ENCODE data around the gene TCF4.

Gene TCF4

DNA sequence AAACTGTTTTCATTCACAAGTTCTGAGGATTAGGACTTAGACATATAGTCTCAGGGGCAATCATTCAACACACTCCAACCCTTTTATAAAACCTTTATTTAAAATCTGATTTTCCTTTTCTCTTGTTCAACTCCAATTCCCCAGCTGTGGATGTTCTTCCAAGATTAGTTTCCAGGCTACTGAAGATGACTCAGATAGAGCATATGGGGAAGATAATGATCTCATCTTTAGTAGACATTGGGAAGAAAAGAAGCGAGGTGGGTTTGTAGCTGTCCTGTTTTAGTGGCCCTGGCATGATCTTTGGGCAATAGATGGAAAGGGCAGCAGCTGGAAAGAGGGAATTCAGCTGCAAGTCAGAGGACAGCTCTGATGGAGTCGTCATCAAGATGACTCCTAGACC, 381.1 kb downstream of the TCF4 start:
- WGBS (ENCODE audit: extremely low coverage, insufficient coverage, insufficient read length): no CpG with 5 or more reads among the region's 2 CpGs

GRCh38 chr18:55202232-55202917, 385.6 kb downstream of the TCF4 start:
- Histone ChIP-seq H3K79me1 (ENCODE audit: low read length) (no peaks in the 10 kb centered on the region), H3K27ac (ENCODE audit: low read depth, low read length) (no peak overlapping the region), H3K4ac (ENCODE audit: low read depth, low read length) (no peak overlapping the region), H4K12ac (ENCODE audit: low read depth, low read length) (no peak overlapping the region), H4K8ac (ENCODE audit: low read depth, low read length) (no peak overlapping the region), H3K9me3 (ENCODE audit: insufficient read depth, low read depth, low read length) (no peaks in the 10 kb centered on the region), H3K14ac (ENCODE audit: low read length) (no peak overlapping the region), H3K4me1 (ENCODE audit: control insufficient read depth in 1 of 2, insufficient read depth in 2 of 2, low read length in 2 of 2) (no peaks in the 10 kb centered on the region), H4K91ac (ENCODE audit: low read depth, low read length) (no peak overlapping the region), H3K4me2 (ENCODE audit: low read length) (no peak overlapping the region), H2BK120ac (ENCODE audit: insufficient read depth, low read length, poor library complexity) (no peak overlapping the region), H3K79me2 (ENCODE audit: control insufficient read depth, insufficient read depth, low read length, poor library complexity) (no peaks in the 10 kb centered on the region), H3K36me3 (ENCODE audit: control insufficient read depth in 1 of 2, insufficient read depth in 2 of 2, low read length in 2 of 2) (no peaks in the 10 kb centered on the region), H3K18ac (ENCODE audit: low read length) (no peak overlapping the region), H3K23ac (ENCODE audit: low read length) (no peak overlapping the region), H3K9ac (ENCODE audit: low read length) (no peak overlapping the region), H2AK5ac (ENCODE audit: low read length) (no peak overlapping the region), H3K27me3 (ENCODE audit: insufficient read depth, low read length) (no peaks in the 10 kb centered on the region), H2BK5ac (ENCODE audit: low read depth, low read length, poor library complexity) (no peak overlapping the region), H3K4me3 (ENCODE audit: low read depth, low read length) (no peak overlapping the region), H2BK12ac (ENCODE audit: low read length) (no peak overlapping the region), H2AFZ (ENCODE audit: insufficient read depth, low read length, poor library complexity) (no peak overlapping the region)
- no peak for DNase-seq
- no CpG with 5 or more reads among the region's 2 CpGs for WGBS (ENCODE audit: extremely low coverage, insufficient coverage, insufficient read length)

More for the DNA sequence above, 381.1 kb downstream of the TCF4 start:
- Histone ChIP-seq H3K14ac (ENCODE audit: low read length) (no peak overlapping the region), H2BK12ac (ENCODE audit: low read length) (no peak overlapping the region), H2AFZ (ENCODE audit: insufficient read depth, low read length, poor library complexity) (no peak overlapping the region), H3K27me3 (ENCODE audit: insufficient read depth, low read length) (no peaks in the 10 kb centered on the region), H4K91ac (ENCODE audit: low read depth, low read length) (no peak overlapping the region), H3K18ac (ENCODE audit: low read length) (no peak overlapping the region), H3K36me3 (ENCODE audit: control insufficient read depth in 1 of 2, insufficient read depth in 2 of 2, low read length in 2 of 2) (no peaks in the 10 kb centered on the region), H2AK5ac (ENCODE audit: low read length) (no peak overlapping the region), H3K4ac (ENCODE audit: low read depth, low read length) (no peak overlapping the region), H4K12ac (ENCODE audit: low read depth, low read length) (no peak overlapping the region), H3K9me3 (ENCODE audit: insufficient read depth, low read depth, low read length) (no peaks in the 10 kb centered on the region), H3K23ac (ENCODE audit: low read length) (no peak overlapping the region), H3K79me1 (ENCODE audit: low read length) (no peaks in the 10 kb centered on the region), H2BK120ac (ENCODE audit: insufficient read depth, low read length, poor library complexity) (no peak overlapping the region), H2BK5ac (ENCODE audit: low read depth, low read length, poor library complexity) (no peak overlapping the region), H3K4me1 (ENCODE audit: control insufficient read depth in 1 of 2, insufficient read depth in 2 of 2, low read length in 2 of 2) (no peaks in the 10 kb centered on the region), H3K79me2 (ENCODE audit: control insufficient read depth, insufficient read depth, low read length, poor library complexity) (no peaks in the 10 kb centered on the region), H3K9ac (ENCODE audit: low read length) (no peak overlapping the region), H3K4me3 (ENCODE audit: low read depth, low read length) (no peak overlapping the region), H3K4me2 (ENCODE audit: low read length) (no peak overlapping the region), H3K27ac (ENCODE audit: low read depth, low read length) (no peak overlapping the region), H4K8ac (ENCODE audit: low read depth, low read length) (no peak overlapping the region)
- DNase-seq: no peak

DNA sequence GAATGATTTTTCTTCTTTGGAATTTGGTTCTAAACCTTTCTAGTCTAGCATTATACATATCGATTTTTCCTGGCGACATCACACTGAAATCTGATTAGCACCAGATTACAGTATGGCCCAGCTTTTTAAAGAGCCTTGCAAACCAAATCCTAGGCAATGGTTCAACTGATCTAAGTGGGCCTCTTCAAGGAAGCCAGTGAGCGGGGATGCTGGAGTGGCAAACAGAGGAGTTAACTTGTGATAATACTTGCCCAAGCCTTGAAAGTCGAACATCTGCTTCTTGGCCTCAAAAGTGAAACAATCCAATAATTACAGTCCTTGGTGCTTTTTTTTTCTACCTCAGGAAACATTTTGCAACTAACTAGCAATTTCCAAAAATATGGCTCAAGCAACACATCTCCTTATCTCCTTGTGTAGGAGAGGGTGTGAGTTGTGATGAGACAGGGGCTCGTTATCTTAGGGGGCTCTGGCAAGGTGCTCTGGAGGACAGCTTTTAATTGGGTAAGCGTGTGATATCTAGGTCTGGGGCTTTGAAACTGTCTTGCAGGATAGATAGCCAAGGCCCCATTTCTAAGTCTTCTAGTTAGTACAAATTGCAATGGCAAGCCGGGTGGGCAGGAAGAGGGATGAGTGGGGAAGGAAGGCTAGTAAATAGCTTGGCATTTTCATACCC, 388.6 kb downstream of the TCF4 start:
- Histone ChIP-seq H3K4me1 (ENCODE audit: control insufficient read depth in 1 of 2, insufficient read depth in 2 of 2, low read length in 2 of 2) (no peaks in the 10 kb centered on the region), H3K36me3 (ENCODE audit: control insufficient read depth in 1 of 2, insufficient read depth in 2 of 2, low read length in 2 of 2) (no peaks in the 10 kb centered on the region)

DNA sequence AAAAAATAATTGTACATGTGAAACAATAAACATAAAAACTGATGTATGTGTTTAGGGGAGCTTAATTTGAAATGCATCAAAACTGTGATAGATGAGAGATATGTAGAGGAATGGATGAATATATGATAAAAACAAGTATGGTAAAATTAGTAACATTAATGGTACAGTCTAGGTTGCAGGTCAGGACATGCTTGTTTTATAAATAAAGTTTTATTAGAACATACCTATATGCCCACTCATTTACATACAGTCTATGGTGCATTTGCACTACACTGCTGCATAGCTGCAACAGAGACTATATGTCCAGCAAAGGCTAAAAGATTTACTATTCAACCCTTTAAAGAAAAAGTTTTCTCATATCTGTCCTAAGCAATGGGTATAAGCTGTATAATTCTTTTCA, 392.1 kb downstream of the TCF4 start:
- Histone ChIP-seq H3K27me3 (ENCODE audit: insufficient read depth, low read length) (no peaks in the 10 kb centered on the region), H3K9me3 (ENCODE audit: insufficient read depth, low read depth, low read length) (no peaks in the 10 kb centered on the region), H3K18ac (ENCODE audit: low read length) (no peak overlapping the region), H3K23ac (ENCODE audit: low read length) (no peak overlapping the region), H3K4me3 (ENCODE audit: low read depth, low read length) (no peak overlapping the region), H2AK5ac (ENCODE audit: low read length) (no peak overlapping the region), H3K36me3 (ENCODE audit: control insufficient read depth in 1 of 2, insufficient read depth in 2 of 2, low read length in 2 of 2) (no peaks in the 10 kb centered on the region), H2BK120ac (ENCODE audit: insufficient read depth, low read length, poor library complexity) (no peak overlapping the region), H2AFZ (ENCODE audit: insufficient read depth, low read length, poor library complexity) (no peak overlapping the region), H3K4me2 (ENCODE audit: low read length) (no peak overlapping the region), H2BK5ac (ENCODE audit: low read depth, low read length, poor library complexity) (no peak overlapping the region), H3K4me1 (ENCODE audit: control insufficient read depth in 1 of 2, insufficient read depth in 2 of 2, low read length in 2 of 2) (peaks cover 0 to 2% of the 10 kb centered on the region in 2 experiments), H3K14ac (ENCODE audit: low read length) (no peak overlapping the region), H3K27ac (ENCODE audit: low read depth, low read length) (no peak overlapping the region), H3K79me1 (ENCODE audit: low read length) (peaks cover 2% of the 10 kb centered on the region), H4K12ac (ENCODE audit: low read depth, low read length) (no peak overlapping the region), H2BK12ac (ENCODE audit: low read length) (no peak overlapping the region), H3K79me2 (ENCODE audit: control insufficient read depth, insufficient read depth, low read length, poor library complexity) (no peaks in the 10 kb centered on the region), H4K91ac (ENCODE audit: low read depth, low read length) (no peak overlapping the region), H3K9ac (ENCODE audit: low read length) (no peak overlapping the region), H3K4ac (ENCODE audit: low read depth, low read length) (no peak overlapping the region), H4K8ac (ENCODE audit: low read depth, low read length) (no peak overlapping the region)
- no peak for DNase-seq

More for the DNA sequence above, 388.6 kb downstream of the TCF4 start:
- Histone ChIP-seq H4K12ac (ENCODE audit: low read depth, low read length) (no peak overlapping the region), H2BK120ac (ENCODE audit: insufficient read depth, low read length, poor library complexity) (no peak overlapping the region), H3K79me2 (ENCODE audit: control insufficient read depth, insufficient read depth, low read length, poor library complexity) (no peaks in the 10 kb centered on the region), H3K23ac (ENCODE audit: low read length) (no peak overlapping the region), H4K8ac (ENCODE audit: low read depth, low read length) (no peak overlapping the region), H4K91ac (ENCODE audit: low read depth, low read length) (no peak overlapping the region), H3K14ac (ENCODE audit: low read length) (no peak overlapping the region), H3K79me1 (ENCODE audit: low read length) (no peaks in the 10 kb centered on the region), H3K27me3 (ENCODE audit: insufficient read depth, low read length) (no peaks in the 10 kb centered on the region), H3K4me2 (ENCODE audit: low read length) (no peak overlapping the region), H3K18ac (ENCODE audit: low read length) (no peak overlapping the region), H2AFZ (ENCODE audit: insufficient read depth, low read length, poor library complexity) (no peak overlapping the region), H3K9me3 (ENCODE audit: insufficient read depth, low read depth, low read length) (no peaks in the 10 kb centered on the region), H3K4ac (ENCODE audit: low read depth, low read length) (no peak overlapping the region), H2BK5ac (ENCODE audit: low read depth, low read length, poor library complexity) (no peak overlapping the region), H3K27ac (ENCODE audit: low read depth, low read length) (no peak overlapping the region), H3K4me3 (ENCODE audit: low read depth, low read length) (no peak overlapping the region), H2AK5ac (ENCODE audit: low read length) (no peak overlapping the region), H3K9ac (ENCODE audit: low read length) (no peak overlapping the region), H2BK12ac (ENCODE audit: low read length) (no peak overlapping the region)
- WGBS (ENCODE audit: extremely low coverage, insufficient coverage, insufficient read length): no CpG with 5 or more reads among the region's 7 CpGs
- DNase-seq: no peak

Data from trophoblast cell (in vitro differentiated cells and primary cell).